ENCODE data around the gene TCEA2. TPM values are rescaled to one million over a fixed set of nuclear protein-coding genes. Genes with fewer than 3 reads are reported as not detected.

The TCEA2 gene
- total and polyA plus RNA-seq, 9 of the 15 experiments (the other 6 are each of a cell fraction or from before 2014, with no cell fraction given) = 1.4 to 28.7 (median 5.4) TPM

- TF ChIP-seq REST (IDR thresholded peaks at IDR 0.05; ENCODE audit: borderline replicate concordance) (peak; percentile 55), REST (CRISPR knock-in tag; IDR thresholded peaks at IDR 0.05; ENCODE audit: low read depth) (no peak), ZNF655 (CRISPR knock-in tag; IDR thresholded peaks at IDR 0.05) (no peak), CTCF (IDR thresholded peaks at IDR 0.05 in 2 of 3, conservative IDR thresholded peaks at IDR 0.05 in 1 of 3; ENCODE audit: insufficient read depth in 2 of 3, low read depth in 1 of 3, low read length in 3 of 3) (peak; percentile 64 to 90 (median 75)), EGR1 (conservative IDR thresholded peaks at IDR 0.05) (peak; percentile 69), CHD4 (IDR thresholded peaks at IDR 0.05; ENCODE audit: insufficient read depth, insufficient replicate concordance, low read depth, low read length, poor library complexity, severe bottlenecking) (no peak), STAG1 (CRISPR knock-in tag; IDR thresholded peaks at IDR 0.05; ENCODE audit: borderline replicate concordance) (no peak), HDAC1 (IDR thresholded peaks at IDR 0.05) (0 out of 4 replicates have a peak, but pooled peaks of 1 of the 2 experiments have one; percentile 10), SMC3 (conservative IDR thresholded peaks at IDR 0.05; ENCODE audit: insufficient read depth, low read depth, low read length) (0 out of 2 replicates have a peak, but pooled peaks have one; percentile 46), ZNF764 (CRISPR knock-in tag; IDR thresholded peaks at IDR 0.05; ENCODE audit: low read depth) (no peak), MAFK (IDR thresholded peaks at IDR 0.05; ENCODE audit: low read length) (no peak)
Observed at GRCh38 chr20:64083378-64083803, 20.4 kb downstream of the TCEA2 start (continued).
